ENCODE data around the gene GCAT.

GRCh38 chr22:37769056-37769455 lies 38.7 kb upstream of the GCAT start:
- no peak for TF ChIP-seq CTCF (IDR thresholded peaks at IDR 0.05)
- TF ChIP-seq POLR2A (IDR thresholded peaks at IDR 0.05): no peak
